Measurements from ENCODE around the gene DNAH14.

- no peak for TF ChIP-seq RFX5 (IDR thresholded peaks at IDR 0.05; ENCODE audit: low read depth, low read length)
- TF ChIP-seq, protein P1, sequence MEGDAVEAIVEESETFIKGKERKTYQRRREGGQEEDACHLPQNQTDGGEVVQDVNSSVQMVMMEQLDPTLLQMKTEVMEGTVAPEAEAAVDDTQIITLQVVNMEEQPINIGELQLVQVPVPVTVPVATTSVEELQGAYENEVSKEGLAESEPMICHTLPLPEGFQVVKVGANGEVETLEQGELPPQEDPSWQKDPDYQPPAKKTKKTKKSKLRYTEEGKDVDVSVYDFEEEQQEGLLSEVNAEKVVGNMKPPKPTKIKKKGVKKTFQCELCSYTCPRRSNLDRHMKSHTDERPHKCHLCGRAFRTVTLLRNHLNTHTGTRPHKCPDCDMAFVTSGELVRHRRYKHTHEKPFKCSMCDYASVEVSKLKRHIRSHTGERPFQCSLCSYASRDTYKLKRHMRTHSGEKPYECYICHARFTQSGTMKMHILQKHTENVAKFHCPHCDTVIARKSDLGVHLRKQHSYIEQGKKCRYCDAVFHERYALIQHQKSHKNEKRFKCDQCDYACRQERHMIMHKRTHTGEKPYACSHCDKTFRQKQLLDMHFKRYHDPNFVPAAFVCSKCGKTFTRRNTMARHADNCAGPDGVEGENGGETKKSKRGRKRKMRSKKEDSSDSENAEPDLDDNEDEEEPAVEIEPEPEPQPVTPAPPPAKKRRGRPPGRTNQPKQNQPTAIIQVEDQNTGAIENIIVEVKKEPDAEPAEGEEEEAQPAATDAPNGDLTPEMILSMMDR (conservative IDR thresholded peaks at IDR 0.05; ENCODE audit: low read depth, low read length): no peak
- TF ChIP-seq POLR2A (IDR thresholded peaks at IDR 0.05; ENCODE audit: low read depth, low read length): no peak
- no peak for TF ChIP-seq USF2 (IDR thresholded peaks at IDR 0.05; ENCODE audit: low read depth, low read length)
- no peak for TF ChIP-seq CEBPB (IDR thresholded peaks at IDR 0.05; ENCODE audit: low read depth, low read length)
- TF ChIP-seq RAD21 (IDR thresholded peaks at IDR 0.05; ENCODE audit: low read length): no peak
- no peak for TF ChIP-seq BHLHE40 (IDR thresholded peaks at IDR 0.05; ENCODE audit: low read depth, low read length)
- no peak for TF ChIP-seq MXI1 (IDR thresholded peaks at IDR 0.05; ENCODE audit: borderline replicate concordance, low read depth, low read length)
These were observed 324.3 kb downstream of the DNAH14 start for GRCh38 chr1:225253784-225254183.

All from IMR-90 (cell line).